Measurements from ENCODE around the gene DCTN4. TPM values are rescaled to one million over a fixed set of nuclear protein-coding genes. Genes with fewer than 3 reads are reported as not detected.

The DCTN4 gene
- total RNA-seq, 1 donor from 2014 or later: 71.8 TPM

DNA sequence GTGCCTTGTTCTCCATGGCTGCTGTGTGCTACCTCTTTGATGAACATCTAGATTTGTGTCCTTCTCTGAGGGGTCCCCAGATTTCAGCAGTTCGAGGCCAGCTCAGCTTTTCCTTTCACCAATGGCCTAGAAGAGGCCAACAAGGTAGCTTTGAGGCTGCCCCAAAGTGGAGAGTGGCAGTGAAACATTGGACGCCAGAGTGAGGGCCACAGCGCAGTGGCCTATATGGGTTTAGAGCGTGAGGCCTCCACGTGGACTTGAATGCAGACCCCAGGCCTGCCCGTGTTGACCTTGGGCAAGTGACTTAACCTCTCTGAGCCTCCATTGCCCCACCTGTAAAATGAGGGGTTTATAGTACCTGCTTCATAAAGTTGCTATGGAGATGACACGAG, 85.9 kb downstream of the DCTN4 start:
- Histone ChIP-seq H3K36me3 (no peaks in the 10 kb centered on the region), H3K4me1 (peaks cover 23% of the 10 kb centered on the region), H3K27me3 (ENCODE audit: low read depth) (peaks cover 9% of the 10 kb centered on the region), H3K9me3 (no peaks in the 10 kb centered on the region), H3K27ac (no peak overlapping the region), H3K4me3 (peak overlapping the region; percentile 64)
- TF ChIP-seq CTCF (IDR thresholded peaks at IDR 0.05): no peak
- DNase-seq (no peak), ATAC-seq (no peak)
- intact Hi-C loops (cut with DNase I): no loop called here

DNA sequence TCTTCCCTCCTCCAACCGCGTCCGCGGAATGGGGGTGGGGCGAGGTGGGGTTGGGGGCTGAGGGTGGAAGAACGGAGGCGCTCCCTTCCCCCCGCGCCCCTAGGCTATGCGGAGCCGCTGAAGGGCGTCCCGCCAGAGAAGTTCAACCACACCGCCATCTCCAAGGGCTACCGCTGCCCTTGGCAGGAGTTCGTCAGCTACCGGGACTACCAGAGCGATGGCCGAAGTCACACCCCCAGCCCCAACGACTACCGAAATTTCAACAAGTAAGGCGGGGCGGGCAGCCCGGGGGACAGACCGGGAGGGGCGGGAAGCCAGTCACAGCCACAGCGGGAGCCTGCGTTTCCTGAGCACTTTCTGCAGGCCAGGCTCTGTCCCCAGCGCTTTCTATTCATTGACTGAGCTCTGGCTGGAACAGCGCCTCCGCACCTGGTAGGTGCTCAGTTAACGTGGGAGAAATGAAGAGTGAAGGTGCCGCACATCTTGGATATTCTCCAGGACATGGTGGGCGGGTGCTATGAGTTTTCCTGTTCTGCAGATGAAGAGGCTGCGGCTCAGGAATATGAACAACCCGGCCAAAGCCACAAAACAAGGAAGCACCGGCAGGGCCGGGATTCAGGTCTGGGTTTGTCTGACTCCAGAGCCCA, 86.5 kb downstream of the DCTN4 start:
- no peak overlapping the region for H3K27ac ChIP-seq
- DNase-seq: no peak
- ATAC-seq: peak; percentile 63 to 76
- intact Hi-C loops (cut with DNase I): no loop called here
- H3K27me3 ChIP-seq (ENCODE audit: low read depth): peaks cover 9% of the 10 kb centered on the region
- TF ChIP-seq CTCF (IDR thresholded peaks at IDR 0.05): no peak
- no peaks in the 10 kb centered on the region for H3K9me3 ChIP-seq
- no peaks in the 10 kb centered on the region for H3K36me3 ChIP-seq
- peaks cover 23% of the 10 kb centered on the region for H3K4me1 ChIP-seq
- H3K4me3 ChIP-seq: peak overlapping the region; percentile 64

DNA sequence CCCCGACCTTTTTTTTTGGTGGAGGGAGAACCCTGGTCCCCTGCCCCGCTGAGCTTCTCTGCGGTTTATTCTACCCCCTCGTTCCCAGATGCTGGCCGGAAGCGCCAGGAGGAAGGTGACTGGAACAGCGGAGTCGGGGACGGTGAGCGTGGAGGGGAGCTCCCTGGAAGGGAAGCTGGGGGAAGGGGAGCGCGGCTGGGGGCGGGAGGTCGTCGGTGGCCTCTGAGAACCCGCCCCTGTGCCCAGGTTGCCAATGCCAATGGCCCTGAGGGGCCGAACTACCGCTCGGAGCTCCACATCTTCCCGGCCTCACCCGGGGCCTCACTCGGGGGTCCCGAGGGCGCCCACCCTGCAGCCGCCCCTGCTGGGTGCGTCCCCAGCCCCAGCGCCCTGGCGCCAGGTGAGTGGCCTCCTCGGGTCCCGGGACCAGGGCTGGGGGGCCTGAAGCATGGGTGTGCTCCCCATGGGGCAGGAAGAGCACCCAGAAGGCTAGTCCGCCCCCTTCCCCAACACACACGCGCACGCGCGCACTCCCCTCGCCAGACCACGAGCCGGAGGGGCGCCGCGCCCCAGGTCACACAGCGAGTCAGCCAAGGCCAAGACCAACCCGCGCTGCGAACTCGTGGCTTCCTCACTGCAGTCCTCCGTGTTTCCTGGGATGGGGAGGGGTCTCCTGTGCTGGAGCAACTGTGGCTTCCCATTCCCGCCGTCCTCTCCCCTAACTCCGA, 87.1 kb downstream of the DCTN4 start:
- peak; percentile 53 to 57 for ATAC-seq
- no peak for TF ChIP-seq CTCF (IDR thresholded peaks at IDR 0.05)

GRCh38 chr5:150670948-150671310, 87.9 kb downstream of the DCTN4 start:
- Histone ChIP-seq H3K27me3 (ENCODE audit: low read depth) (peaks cover 9% of the 10 kb centered on the region), H3K9me3 (no peaks in the 10 kb centered on the region), H3K36me3 (no peaks in the 10 kb centered on the region), H3K4me3 (no peak overlapping the region), H3K4me1 (peaks cover 23% of the 10 kb centered on the region), H3K27ac (no peak overlapping the region)
- intact Hi-C loops (cut with DNase I): no loop called here
- ATAC-seq: no peak
- no peak for DNase-seq
- no peak for TF ChIP-seq CTCF (IDR thresholded peaks at IDR 0.05)

More for the DNA sequence above, 87.1 kb downstream of the DCTN4 start:
- Histone ChIP-seq H3K9me3 (no peaks in the 10 kb centered on the region), H3K27me3 (ENCODE audit: low read depth) (peaks cover 9% of the 10 kb centered on the region), H3K27ac (peak overlapping the region; percentile 19), H3K4me1 (peaks cover 23% of the 10 kb centered on the region), H3K4me3 (peak overlapping the region; percentile 64), H3K36me3 (no peaks in the 10 kb centered on the region)
- intact Hi-C loops (cut with DNase I): no loop called here
- no peak for DNase-seq

DNA sequence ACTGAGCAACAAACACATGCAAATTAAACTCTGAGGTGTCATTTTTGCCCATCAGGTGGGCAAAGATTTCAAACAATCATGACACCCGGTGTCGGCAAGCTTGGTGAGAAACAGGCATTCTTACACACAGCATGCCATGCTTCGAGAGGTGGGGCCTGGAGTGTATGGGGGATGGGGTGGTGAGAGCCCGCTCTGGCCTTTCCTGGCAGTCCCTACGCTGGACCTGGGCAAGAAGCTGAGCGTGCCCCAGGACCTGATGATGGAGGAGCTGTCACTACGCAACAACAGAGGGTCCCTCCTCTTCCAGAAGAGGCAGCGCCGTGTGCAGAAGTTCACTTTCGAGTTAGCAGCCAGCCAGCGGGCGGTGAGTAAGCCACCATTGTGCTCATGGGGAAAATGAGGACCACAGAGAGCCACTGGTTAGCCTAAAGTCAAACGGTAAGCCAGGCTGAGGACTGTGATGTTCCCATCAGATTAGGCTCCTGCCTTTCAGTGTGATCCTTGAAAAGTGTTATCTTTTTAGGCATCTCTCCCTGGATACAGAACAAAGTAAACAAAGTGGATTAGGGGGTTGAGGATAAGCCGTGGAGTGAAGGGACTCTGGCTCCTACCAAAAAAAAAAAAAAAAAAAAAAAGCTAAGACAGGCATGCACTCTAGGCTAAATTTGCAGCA, 88.4 kb downstream of the DCTN4 start:
- intact Hi-C loops (cut with DNase I): no loop called here
- no peak overlapping the region for H3K4me3 ChIP-seq
- H3K27me3 ChIP-seq (ENCODE audit: low read depth): peaks cover 9% of the 10 kb centered on the region
- no peaks in the 10 kb centered on the region for H3K9me3 ChIP-seq
- DNase-seq (no peak), ATAC-seq (no peak)
- TF ChIP-seq CTCF (IDR thresholded peaks at IDR 0.05): no peak
- H3K36me3 ChIP-seq: no peaks in the 10 kb centered on the region
- H3K4me1 ChIP-seq: peaks cover 23% of the 10 kb centered on the region
- no peak overlapping the region for H3K27ac ChIP-seq

Measured in lower lobe of right lung (tissue), 2 donors.